Liver (tissue), 3 donors: ENCODE results near the gene NAGLU.

Source experiments
- ATF3 ChIP-seq: IDR thresholded peaks from 2 replicates; pipeline ENCODE4 v1.6.1; 2016; ENCODE audit warnings: antibody characterized with exemption
- CTCF ChIP-seq: fragments of 150-350 bp; IDR thresholded peaks from 2 replicates; pipeline ENCODE4 v1.5.1; 2017; ENCODE audit warnings: improper control_type of control experiment, low read depth, low read length; ENCODE audit not compliant: missing input control
- MAX ChIP-seq: IDR thresholded peaks from 2 replicates; pipeline ENCODE4 v1.6.1; 2016; ENCODE audit warnings: antibody characterized with exemption
- REST ChIP-seq: IDR thresholded peaks from 2 replicates; pipeline ENCODE4 v1.6.1; 2016; ENCODE audit warnings: antibody characterized with exemption, mild to moderate bottlenecking
- TAF1 ChIP-seq: conservative IDR thresholded peaks from 2 replicates; pipeline ENCODE4 v1.6.1; 2016; ENCODE audit warnings: antibody characterized with exemption, mild to moderate bottlenecking
- donor health status: healthy.
- donor health status: healthy.

GRCh38 chr17:42494673-42495072, 41.4 kb upstream of the NAGLU start:
- TF ChIP-seq ATF3 (no peak), REST (no peak), CTCF (no peak), TAF1 (no peak), MAX (no peak)
